HPDE6-E6E7 (cell line): Measurements from ENCODE around the gene TNFAIP8L1.

Source experiments
- DNase-seq: peaks from one replicate; pipeline ENCODE4 v3.0.0; 2011; ENCODE audit warnings: missing footprints; ENCODE audit errors: extremely low spot score

Gene TNFAIP8L1

GRCh38 chr19:4702764-4703163, 63.4 kb downstream of the TNFAIP8L1 start:
- DNase-seq = no peak

GRCh38 chr19:4703671-4704316, 64.5 kb downstream of the TNFAIP8L1 start:
- no peak for DNase-seq

GRCh38 chr19:4704317-4704673, 65.0 kb downstream of the TNFAIP8L1 start:
- DNase-seq = no peak
